Stomach (tissue), 4 donors: ENCODE data around the gene KIAA1671.

Experiments used
- POLR2A ChIP-seq, 4 donors: fragments of 450-650 bp; IDR thresholded peaks; one replicate each; pipeline ENCODE4 v1.6.1; 2016; ENCODE audit warnings: antibody characterized with exemption in 4 of 4, control low read depth in 2 of 4, mild to moderate bottlenecking in 1 of 4, moderate library complexity in 1 of 4
- TF ChIP-seq, protein P1 (sequence below), 7 experiments: fragments of 450-650 bp in 4 of 7; fragments of 200-600 bp in 3 of 7; sonication (generic) in 3 of 7; IDR thresholded peaks; one replicate each; pipeline ENCODE4 v1.5.1; 2016 to 2019; ENCODE audit warnings: antibody characterized with exemption in 7 of 7, control low read depth in 2 of 7, mild to moderate bottlenecking in 1 of 7

DNA sequence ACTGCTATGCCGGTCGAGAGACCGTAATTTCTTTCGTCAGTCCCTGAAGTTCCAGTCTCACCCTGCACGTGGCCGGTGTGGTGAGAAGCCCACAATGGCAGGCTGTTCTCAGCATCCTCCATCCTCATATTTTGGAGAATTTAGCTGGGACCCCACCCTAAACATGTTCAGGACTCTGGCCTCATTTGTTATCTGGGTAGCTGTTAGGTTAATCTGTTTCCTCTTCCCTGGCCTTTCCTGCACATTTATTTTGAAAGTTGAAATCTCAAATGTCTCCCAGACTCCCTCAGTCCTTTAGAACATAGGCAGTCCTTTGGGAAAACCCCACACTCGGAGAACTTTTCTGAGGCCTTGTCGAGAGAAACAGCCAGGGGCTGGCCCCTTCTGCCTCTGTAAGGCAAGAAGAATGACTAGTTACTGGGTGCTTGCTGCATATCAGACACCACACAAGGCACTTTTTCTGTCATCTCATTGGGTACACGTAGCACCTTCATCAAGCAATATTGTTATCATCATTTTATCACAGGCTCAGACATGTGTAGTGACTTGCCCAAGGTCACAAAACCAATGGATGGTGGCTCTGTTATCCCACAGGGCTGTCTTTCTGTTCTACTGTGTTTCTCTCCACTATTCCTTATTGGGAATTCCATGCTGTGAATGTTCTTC, 137.8 kb downstream of the KIAA1671 start:
- no peak for TF ChIP-seq POLR2A (IDR thresholded peaks at IDR 0.05)
- TF ChIP-seq, protein P1, sequence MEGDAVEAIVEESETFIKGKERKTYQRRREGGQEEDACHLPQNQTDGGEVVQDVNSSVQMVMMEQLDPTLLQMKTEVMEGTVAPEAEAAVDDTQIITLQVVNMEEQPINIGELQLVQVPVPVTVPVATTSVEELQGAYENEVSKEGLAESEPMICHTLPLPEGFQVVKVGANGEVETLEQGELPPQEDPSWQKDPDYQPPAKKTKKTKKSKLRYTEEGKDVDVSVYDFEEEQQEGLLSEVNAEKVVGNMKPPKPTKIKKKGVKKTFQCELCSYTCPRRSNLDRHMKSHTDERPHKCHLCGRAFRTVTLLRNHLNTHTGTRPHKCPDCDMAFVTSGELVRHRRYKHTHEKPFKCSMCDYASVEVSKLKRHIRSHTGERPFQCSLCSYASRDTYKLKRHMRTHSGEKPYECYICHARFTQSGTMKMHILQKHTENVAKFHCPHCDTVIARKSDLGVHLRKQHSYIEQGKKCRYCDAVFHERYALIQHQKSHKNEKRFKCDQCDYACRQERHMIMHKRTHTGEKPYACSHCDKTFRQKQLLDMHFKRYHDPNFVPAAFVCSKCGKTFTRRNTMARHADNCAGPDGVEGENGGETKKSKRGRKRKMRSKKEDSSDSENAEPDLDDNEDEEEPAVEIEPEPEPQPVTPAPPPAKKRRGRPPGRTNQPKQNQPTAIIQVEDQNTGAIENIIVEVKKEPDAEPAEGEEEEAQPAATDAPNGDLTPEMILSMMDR (IDR thresholded peaks at IDR 0.05): no peak
